ENCODE measurements around the gene STXBP1.

Gene STXBP1

DNA sequence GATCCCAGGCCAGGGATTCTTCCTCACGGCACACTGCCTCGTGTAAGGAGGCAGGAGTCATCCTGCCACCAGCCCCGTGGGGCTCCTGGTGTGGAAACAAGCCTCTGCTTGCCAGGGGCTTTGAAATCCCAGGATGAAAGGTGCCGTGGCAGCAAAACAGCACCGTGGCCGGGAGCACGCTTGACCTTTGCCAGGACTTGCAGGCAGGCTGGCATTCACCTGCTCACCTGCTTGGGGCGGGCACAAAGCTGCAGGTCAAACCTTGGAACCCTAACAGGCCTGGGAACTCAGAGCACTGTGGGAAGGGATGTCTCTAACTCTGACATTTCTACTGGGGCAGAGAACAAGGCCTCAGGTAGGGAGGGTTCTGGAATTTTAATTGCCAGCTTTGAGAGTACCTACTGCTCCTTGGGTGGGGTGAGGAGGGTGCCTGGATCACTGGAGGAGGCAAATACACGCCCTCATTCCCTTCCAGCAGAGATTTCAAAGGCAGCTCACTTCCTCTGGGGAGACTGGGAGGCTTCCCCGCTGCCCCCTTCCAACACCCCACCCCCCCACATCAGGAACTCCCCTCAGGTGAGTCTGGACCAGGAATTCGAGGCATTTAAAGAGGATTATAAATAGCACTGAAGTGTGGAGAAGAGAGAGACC, 45.6 kb upstream of the STXBP1 start:
- Histone ChIP-seq H3K27me3 (ENCODE audit: insufficient read depth, low read depth, severe bottlenecking) (no peaks in the 10 kb centered on the region), H3K4me3 (ENCODE audit: low read depth, low read length) (no peak overlapping the region), H3K9me3 (ENCODE audit: severe bottlenecking) (no peaks in the 10 kb centered on the region), H3K36me3 (peaks cover 22% of the 10 kb centered on the region), H3K27ac (no peak overlapping the region; the same call in 1 of the 2 replicates)
- TF ChIP-seq, protein P1, sequence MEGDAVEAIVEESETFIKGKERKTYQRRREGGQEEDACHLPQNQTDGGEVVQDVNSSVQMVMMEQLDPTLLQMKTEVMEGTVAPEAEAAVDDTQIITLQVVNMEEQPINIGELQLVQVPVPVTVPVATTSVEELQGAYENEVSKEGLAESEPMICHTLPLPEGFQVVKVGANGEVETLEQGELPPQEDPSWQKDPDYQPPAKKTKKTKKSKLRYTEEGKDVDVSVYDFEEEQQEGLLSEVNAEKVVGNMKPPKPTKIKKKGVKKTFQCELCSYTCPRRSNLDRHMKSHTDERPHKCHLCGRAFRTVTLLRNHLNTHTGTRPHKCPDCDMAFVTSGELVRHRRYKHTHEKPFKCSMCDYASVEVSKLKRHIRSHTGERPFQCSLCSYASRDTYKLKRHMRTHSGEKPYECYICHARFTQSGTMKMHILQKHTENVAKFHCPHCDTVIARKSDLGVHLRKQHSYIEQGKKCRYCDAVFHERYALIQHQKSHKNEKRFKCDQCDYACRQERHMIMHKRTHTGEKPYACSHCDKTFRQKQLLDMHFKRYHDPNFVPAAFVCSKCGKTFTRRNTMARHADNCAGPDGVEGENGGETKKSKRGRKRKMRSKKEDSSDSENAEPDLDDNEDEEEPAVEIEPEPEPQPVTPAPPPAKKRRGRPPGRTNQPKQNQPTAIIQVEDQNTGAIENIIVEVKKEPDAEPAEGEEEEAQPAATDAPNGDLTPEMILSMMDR (IDR thresholded peaks at IDR 0.05; ENCODE audit: low read depth, low read length) = no peak
- no peak for DNase-seq

GRCh38 chr9:127567035-127567729, 44.9 kb upstream of the STXBP1 start:
- H3K27me3 ChIP-seq (ENCODE audit: insufficient read depth, low read depth, severe bottlenecking) = no peaks in the 10 kb centered on the region
- TF ChIP-seq, protein P1 (IDR thresholded peaks at IDR 0.05; ENCODE audit: low read depth, low read length) = no peak
- peak overlapping the region; percentile 60 for H3K27ac ChIP-seq
- DNase-seq = peak; percentile 68
- no peaks in the 10 kb centered on the region for H3K9me3 ChIP-seq (ENCODE audit: severe bottlenecking)
- peak overlapping the region; percentile 88 for H3K4me3 ChIP-seq (ENCODE audit: low read depth, low read length)
- peaks cover 20% of the 10 kb centered on the region for H3K36me3 ChIP-seq

- TF ChIP-seq, protein P1 (IDR thresholded peaks at IDR 0.05; ENCODE audit: low read depth, low read length) = no peak
- H3K36me3 ChIP-seq = peaks cover 13% of the 10 kb centered on the region
- peak; percentile 34 for DNase-seq
- H3K4me3 ChIP-seq (ENCODE audit: low read depth, low read length) = peak overlapping the region; percentile 88
- no peaks in the 10 kb centered on the region for H3K27me3 ChIP-seq (ENCODE audit: insufficient read depth, low read depth, severe bottlenecking)
- peak overlapping the region; percentile 60 for H3K27ac ChIP-seq
- no peaks in the 10 kb centered on the region for H3K9me3 ChIP-seq (ENCODE audit: severe bottlenecking)
Measured at GRCh38 chr9:127567730-127568617, 44.1 kb upstream of the STXBP1 start.

GRCh38 chr9:127568618-127568970, 43.5 kb upstream of the STXBP1 start:
- H3K9me3 ChIP-seq (ENCODE audit: severe bottlenecking) = no peaks in the 10 kb centered on the region
- no peaks in the 10 kb centered on the region for H3K27me3 ChIP-seq (ENCODE audit: insufficient read depth, low read depth, severe bottlenecking)
- H3K4me3 ChIP-seq (ENCODE audit: low read depth, low read length) = peak overlapping the region; percentile 88
- peaks cover 12% of the 10 kb centered on the region for H3K36me3 ChIP-seq
- DNase-seq = no peak
- TF ChIP-seq, protein P1 (IDR thresholded peaks at IDR 0.05; ENCODE audit: low read depth, low read length) = no peak
- H3K27ac ChIP-seq = peak overlapping the region; percentile 60

DNA sequence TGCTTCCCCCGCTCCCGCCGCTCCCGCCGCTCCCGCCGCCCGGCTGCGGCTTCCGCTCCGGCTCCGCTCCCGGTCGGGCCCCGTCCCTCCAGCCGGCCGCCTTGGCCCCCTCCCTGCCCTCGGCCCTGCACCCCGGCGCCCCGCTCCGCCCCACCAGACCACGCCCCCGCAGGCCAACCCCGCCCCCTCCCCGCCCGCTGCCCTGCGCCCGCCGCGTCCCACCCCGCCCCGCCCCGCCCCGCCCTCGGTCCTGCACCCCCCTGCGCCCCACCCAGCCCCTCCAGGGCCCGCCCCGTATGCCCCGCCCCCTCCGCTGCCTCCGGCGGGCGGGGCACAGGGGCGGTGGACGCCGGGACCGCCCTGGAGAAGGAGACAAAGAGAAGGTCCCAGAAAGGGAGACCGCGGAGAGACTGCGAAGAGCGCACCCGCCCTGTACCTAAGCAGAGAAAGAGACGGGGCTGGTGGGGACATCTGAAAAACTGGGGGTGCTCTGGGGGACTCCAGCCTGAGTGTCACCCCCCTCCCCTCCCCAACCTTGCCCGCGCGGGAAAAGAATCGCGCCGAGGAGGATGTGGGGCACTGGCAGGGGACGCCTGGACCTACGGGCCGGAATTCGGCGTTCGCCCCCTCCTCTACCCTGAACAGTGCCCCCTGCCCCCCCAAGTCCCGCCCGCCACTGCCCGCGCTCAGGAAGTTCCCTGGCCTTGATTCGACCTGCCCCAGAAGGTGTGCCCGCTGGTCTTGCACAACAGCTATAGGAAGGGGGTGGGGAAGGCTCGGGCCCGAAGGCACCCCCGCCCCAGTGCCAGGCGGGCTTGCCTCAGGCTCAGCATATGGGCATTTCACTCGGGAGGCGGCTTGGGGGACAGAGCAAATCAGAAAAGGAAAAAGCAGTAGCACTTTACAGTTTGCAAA, 42.8 kb upstream of the STXBP1 start:
- Histone ChIP-seq H3K27me3 (ENCODE audit: insufficient read depth, low read depth, severe bottlenecking) (no peaks in the 10 kb centered on the region), H3K36me3 (peaks cover 12% of the 10 kb centered on the region), H3K4me3 (ENCODE audit: low read depth, low read length) (peak overlapping the region; percentile 88), H3K27ac (peak overlapping the region; percentile 98), H3K9me3 (ENCODE audit: severe bottlenecking) (no peaks in the 10 kb centered on the region)
- DNase-seq = peak; percentile 84
- TF ChIP-seq, protein P1 (IDR thresholded peaks at IDR 0.05; ENCODE audit: low read depth, low read length) = no peak

All from WERI-Rb-1 (cell line).